Right ventricle myocardium inferior (tissue), 1 donor: ENCODE results near the gene TMBIM4. TPM values are rescaled to one million over a fixed set of nuclear protein-coding genes. Genes with fewer than 3 reads are reported as not detected.
"Not testable (repeated sequence)": the region's sequence is repeated elsewhere in the genome, so short reads cannot be mapped to it uniquely, and the experiment has no call there.

ENCODE experiments used
- ATAC-seq: fragments of 200-7000 bp; cut with Tn5 transposase; one replicate; pipeline ENCODE4 v1.9.1; 2020; ENCODE audit warnings: mild to moderate bottlenecking, moderate library complexity
- DNase-seq: peaks from one replicate; pipeline ENCODE4 v3.0.0; 2021; ENCODE audit errors: missing footprints
- intact Hi-C: fragments of 100-400 bp; cut with DNase I; formaldehyde crosslinking; loops from one replicate; pipeline ENCODE4 v1.11.0; 2022
- total RNA-seq: library from RNA; stranded (reverse); fragmentation: NEBNext Ultra II Directional; extraction: Animal tissue kit (Norgen Biotek cat#: 25700); gene quantifications from one replicate; pipeline ENCODE4 v1.2.1, GENCODE V29; 2021
- donor health status: DM: no; HTN: yes; CAD: no; lungs with severe emphysema.

TMBIM4 gene
- total RNA-seq, 1 donor from 2014 or later, result 67.6 TPM

- peak; percentile 96 for DNase-seq
- peak; percentile 97 for ATAC-seq
- intact Hi-C loops, result loop anchor here (1.0 kb wide), 1 partner anchor 20 kb away; the partner anchor contains the start of gene TMBIM4
These were observed 19.0 kb upstream of the TMBIM4 start, which contains the start of gene IRAK3 for GRCh38 chr12:66188584-66189485. TSS of gene IRAK3 (plus strand) at chr12:66189214. CDS start at chr12:66189300, 86 bp downstream.

GRCh38 chr12:66187821-66188220 lies 18.0 kb upstream of the TMBIM4 start:
- intact Hi-C loops, result no loop called here
- no peak for DNase-seq
- no peak for ATAC-seq

- intact Hi-C loops, result no loop called here
- no peak for ATAC-seq
- no peak for DNase-seq
These were observed 17.2 kb upstream of the TMBIM4 start for GRCh38 chr12:66187036-66187435.

- DNase-seq, ATAC-seq, intact Hi-C loops: not testable (repeated sequence)
These were observed 15.0 kb upstream of the TMBIM4 start for GRCh38 chr12:66184822-66185221.

GRCh38 chr12:66182956-66183355 lies 13.2 kb upstream of the TMBIM4 start:
- intact Hi-C loops, result no loop called here
- no peak for ATAC-seq
- no peak for DNase-seq

- intact Hi-C loops, result no loop called here
- ATAC-seq (no peak), DNase-seq (no peak)
These were observed 6.5 kb upstream of the TMBIM4 start for GRCh38 chr12:66176105-66176900.

- intact Hi-C loops, ATAC-seq: not testable (repeated sequence)
- peak; percentile 68 for DNase-seq
These were observed 4.9 kb upstream of the TMBIM4 start for GRCh38 chr12:66174391-66175325.

GRCh38 chr12:66170606-66171005 lies 810 bp upstream of the TMBIM4 start:
- intact Hi-C loops, result no loop called here
- DNase-seq, result no peak
- ATAC-seq, result no peak

- intact Hi-C loops, result loop anchor here (5.0 kb wide), 1 partner anchor 36 kb away; the partner anchor contains the start of gene LLPH
- DNase-seq, result no peak
- ATAC-seq, result no peak
These were observed 1.4 kb downstream of the TMBIM4 start for GRCh38 chr12:66168410-66168809.

- ATAC-seq, result no peak
- DNase-seq, result no peak
- intact Hi-C loops, result loop anchor here (5.0 kb wide), 1 partner anchor 34 kb away; the partner anchor contains the start of gene LLPH
These were observed 3.2 kb downstream of the TMBIM4 start for GRCh38 chr12:66166561-66166960.

- intact Hi-C loops, result loop anchor here (5.0 kb wide), 1 partner anchor 33 kb away; the partner anchor contains the start of gene LLPH
These were observed 4.7 kb downstream of the TMBIM4 start for GRCh38 chr12:66165141-66165540.

GRCh38 chr12:66164349-66164821 lies 5.4 kb downstream of the TMBIM4 start:
- DNase-seq (no peak), ATAC-seq (no peak)
- intact Hi-C loops, result no loop called here

More at GRCh38 chr12:66165141-66165540, 4.7 kb downstream of the TMBIM4 start:
- DNase-seq (no peak), ATAC-seq (no peak)

- DNase-seq (no peak), ATAC-seq (no peak)
- intact Hi-C loops, result no loop called here
These were observed 6.5 kb downstream of the TMBIM4 start for GRCh38 chr12:66163289-66163688.

GRCh38 chr12:66162701-66163100 lies 7.1 kb downstream of the TMBIM4 start:
- no peak for DNase-seq
- intact Hi-C loops, result no loop called here

GRCh38 chr12:66160704-66161103 lies 9.1 kb downstream of the TMBIM4 start:
- intact Hi-C loops, result no loop called here
- DNase-seq (no peak), ATAC-seq (no peak)

More at GRCh38 chr12:66162701-66163100, 7.1 kb downstream of the TMBIM4 start:
- ATAC-seq, result no peak

GRCh38 chr12:66159123-66159522 lies 10.7 kb downstream of the TMBIM4 start:
- DNase-seq (no peak), ATAC-seq (no peak)
- intact Hi-C loops, result no loop called here

GRCh38 chr12:66156654-66157053 lies 13.1 kb downstream of the TMBIM4 start:
- no peak for DNase-seq
- no peak for ATAC-seq
- intact Hi-C loops, result no loop called here

GRCh38 chr12:66154776-66155175 lies 15.0 kb downstream of the TMBIM4 start:
- intact Hi-C loops, result no loop called here
- ATAC-seq, result no peak
- no peak for DNase-seq
